HCT116 (cell line): ENCODE measurements around the gene UBE2L5.
"Not testable (repeated sequence)": the region's sequence is repeated elsewhere in the genome, so short reads cannot be mapped to it uniquely, and the experiment has no call there.

Experiments
- CTCF ChIP-seq, 3 experiments: fragments of 200-600 bp in 1 of 3; sonication (generic) in 1 of 3; IDR thresholded peaks in 2 of 3; conservative IDR thresholded peaks in 1 of 3; 2 replicates each; pipeline ENCODE4 v1.5.1; 2012 to 2017; ENCODE audit warnings: low read depth in 2 of 3, low read length in 2 of 3, antibody characterized with exemption in 1 of 3, borderline replicate concordance in 1 of 3, control low read depth in 1 of 3, mild to moderate bottlenecking in 1 of 3, mixed read lengths in 1 of 3, mixed run types in 1 of 3, moderate library complexity in 1 of 3; ENCODE audit not compliant: insufficient read depth in 1 of 3
- JUND ChIP-seq: IDR thresholded peaks from 2 replicates; pipeline ENCODE4 v1.6.1; 2012
- POLR2AphosphoS5 ChIP-seq: IDR thresholded peaks from 2 replicates; pipeline ENCODE4 v1.6.1; 2011; ENCODE audit warnings: mild to moderate bottlenecking, low read depth, low read length, moderate library complexity

GRCh38 chr13:30443491-30443890, 21.2 kb downstream of the UBE2L5 start:
- not testable (repeated sequence) for TF ChIP-seq JUND; CTCF (IDR thresholded peaks at IDR 0.05 in 2 of 3, conservative IDR thresholded peaks at IDR 0.05 in 1 of 3; ENCODE audit: borderline replicate concordance in 1 of 3, insufficient read depth in 1 of 3, low read depth in 2 of 3, low read length in 2 of 3); POLR2AphosphoS5
